GOT3 (cell line): ENCODE results near the gene KCTD5.
"Not testable (repeated sequence)": the region's sequence is repeated elsewhere in the genome, so short reads cannot be mapped to it uniquely, and the experiment has no call there.

ENCODE experiments used
- DNase-seq: peaks from one replicate; lab custom pipeline; 2025; ENCODE audit warnings: mixed read lengths; lab: John Stamatoyannopoulos, UW

The KCTD5 gene

DNA sequence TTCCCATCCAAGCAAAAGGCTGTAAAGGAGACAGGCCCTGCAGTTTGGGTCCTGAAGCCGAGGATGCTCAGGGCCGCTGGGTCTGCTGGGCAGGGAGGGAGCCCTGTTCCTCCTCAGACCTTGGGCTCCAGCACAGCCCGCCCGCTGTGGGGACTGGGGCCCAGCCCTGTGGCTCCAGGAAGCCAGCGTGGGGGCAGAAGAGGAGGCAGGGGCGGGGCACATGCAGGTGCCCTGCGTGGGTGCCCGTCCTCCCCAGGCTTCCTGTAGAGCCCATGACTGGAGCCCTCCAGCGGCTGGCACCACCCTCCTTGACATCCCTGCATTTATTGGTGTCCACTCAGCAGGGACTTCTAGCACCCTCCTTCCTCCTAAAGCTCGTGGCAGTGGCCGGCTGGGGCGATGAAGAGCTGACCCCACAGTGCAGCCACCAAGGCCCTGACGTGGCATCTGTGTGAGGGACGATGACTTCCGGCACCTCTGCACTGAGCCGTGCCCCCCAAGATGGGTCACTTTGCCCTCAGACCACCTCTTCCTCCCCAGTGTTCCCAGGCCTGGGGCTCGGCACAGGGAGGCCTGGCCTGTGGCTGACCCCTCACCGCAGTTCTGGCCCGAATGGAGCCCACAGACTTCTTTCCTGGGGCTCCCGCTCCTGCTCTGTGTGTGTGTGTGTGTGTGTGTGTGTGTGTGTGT lies 27.8 kb downstream of the KCTD5 start:
- no peak for DNase-seq

DNA sequence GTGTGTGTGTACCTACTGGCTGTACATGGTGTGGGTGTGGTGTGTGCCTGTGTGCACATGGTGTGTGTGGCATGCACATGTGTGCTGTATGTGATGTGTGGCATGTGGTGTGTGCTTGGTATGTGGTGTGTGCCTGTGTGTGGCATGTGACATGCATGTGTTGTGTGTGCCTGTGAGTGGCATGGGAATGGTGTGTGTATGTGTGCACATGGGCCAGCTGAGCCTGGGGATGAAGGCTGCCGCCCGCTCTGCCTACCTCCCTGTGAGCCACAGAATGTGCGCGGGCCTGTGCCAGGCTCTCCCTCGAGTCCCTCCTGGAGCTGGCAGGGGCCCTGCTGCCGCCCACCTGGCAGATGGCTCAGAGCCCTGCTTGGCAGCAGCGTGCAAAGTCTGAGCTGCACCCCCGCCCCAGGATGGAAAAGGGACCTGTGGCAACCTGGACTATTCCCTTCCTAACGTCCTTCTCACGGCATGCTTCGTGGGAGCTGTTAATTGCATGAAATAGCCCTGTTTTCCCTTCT lies 28.4 kb downstream of the KCTD5 start:
- DNase-seq, result no peak

DNA sequence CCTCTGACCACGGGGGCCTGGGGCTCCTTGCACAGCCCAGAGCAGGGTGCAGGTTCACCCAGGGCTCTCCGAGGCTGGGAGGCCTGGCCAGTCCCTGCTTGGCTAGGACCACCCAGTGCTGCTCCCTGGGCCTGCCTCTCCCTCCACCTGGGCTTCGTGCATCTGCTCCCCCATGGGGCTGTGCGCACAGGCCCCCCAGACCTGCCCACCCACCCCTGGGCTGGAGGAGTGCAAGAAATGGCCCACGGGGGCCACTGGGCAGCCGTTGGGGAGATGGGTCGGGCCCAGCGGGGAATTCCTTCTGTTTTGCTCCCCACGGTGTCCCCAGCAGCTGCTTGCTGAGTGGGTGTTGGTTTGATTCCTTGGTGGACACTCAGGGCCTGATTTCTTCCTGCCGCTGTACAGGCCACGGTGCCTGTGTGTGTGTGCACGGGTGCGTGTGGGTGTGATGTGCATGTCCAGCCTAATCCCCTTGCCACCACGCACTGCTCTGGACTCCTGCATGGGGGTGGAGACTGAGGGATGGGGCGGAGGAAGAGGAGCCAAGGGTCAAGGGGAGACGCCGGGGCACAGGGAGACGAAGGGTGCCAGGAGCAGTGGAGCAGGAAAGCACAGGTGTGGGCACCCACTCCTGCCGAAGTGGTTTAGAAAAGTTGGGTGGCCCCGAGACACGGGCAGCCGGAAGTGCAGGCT lies 29.2 kb downstream of the KCTD5 start:
- no peak for DNase-seq

GRCh38 chr16:2712063-2712441 lies 29.7 kb downstream of the KCTD5 start:
- no peak for DNase-seq

DNA sequence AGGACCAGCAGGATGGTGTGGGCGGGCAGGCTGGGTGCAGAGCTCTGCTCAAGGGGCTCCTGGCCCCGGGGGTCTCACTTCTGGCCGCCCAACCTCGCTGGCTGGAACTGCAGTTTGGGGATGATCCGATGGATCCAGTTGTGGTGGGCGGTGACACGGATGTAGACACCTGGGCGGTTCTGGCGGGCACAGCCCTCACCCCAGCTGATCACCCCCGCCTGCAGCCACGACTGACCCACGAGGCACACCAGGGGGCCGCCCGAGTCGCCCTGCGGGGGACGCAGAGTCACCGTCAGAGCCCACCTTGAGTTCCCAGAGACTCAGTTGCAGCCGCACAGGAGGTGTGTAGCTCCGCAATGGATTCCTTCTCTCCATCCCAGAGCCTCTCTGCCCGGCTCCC lies 30.2 kb downstream of the KCTD5 start:
- no peak for DNase-seq

DNA sequence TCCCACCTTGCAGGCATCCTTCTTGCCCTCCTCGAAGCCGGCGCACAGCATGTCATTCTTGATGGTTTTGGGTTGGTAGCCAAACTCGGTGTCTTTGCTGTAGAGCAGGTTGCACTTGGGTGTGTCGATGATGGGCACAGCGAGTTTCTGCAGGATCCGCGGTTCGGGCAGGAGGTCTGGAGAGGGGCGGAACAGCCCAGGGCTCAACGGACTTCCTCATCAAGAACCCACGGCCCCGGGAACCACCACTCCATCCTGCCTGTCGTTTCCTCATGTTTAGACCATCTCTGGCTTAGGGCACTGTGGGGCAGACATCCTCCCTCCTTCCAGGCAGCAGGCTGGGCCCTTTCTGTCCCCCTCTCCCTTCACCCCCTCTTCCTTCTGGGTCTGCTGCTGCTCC lies 31.2 kb downstream of the KCTD5 start:
- no peak for DNase-seq

- no peak for DNase-seq
Measured at GRCh38 chr16:2713985-2714774, 31.9 kb downstream of the KCTD5 start.

DNA sequence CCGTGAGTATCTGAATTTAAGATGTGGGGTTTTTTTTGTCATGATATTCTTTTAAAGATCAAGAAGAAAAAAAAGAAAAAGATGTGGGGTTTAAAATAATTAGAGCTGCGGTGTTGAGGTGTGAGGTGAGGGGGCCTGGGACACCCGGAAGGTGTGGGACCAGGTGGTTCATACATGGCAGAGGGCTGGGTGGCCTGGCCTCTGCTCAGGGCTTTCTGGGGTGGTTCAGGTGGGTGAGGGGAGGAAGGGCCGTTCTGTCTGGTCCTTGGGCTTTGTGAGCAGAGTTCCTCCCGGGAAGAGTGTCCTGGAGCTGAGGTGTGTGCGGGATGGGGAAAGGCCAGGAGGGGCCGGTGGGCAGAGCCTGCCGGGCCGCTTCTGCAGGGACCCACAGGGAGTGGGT lies 32.7 kb downstream of the KCTD5 start:
- DNase-seq, result no peak

DNA sequence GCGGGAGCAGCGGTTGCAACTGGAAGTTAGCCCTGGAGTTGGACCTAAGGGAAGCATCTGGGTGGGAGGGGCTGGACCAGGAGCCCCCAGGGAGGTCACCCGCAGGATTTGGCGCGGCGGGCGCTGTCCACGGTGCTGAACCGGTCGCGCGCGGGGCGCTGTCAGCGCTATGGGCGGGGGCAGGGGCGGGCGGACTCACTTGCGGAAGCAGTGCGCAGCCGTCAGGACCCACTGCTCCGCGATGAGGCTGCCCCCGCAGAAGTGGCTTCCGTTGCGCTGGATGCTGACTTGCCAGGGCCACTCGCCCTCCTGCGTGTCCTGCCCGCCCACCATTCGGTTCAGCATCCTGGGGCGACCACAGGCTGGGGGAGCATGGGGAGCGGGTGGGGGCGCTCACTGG lies 33.2 kb downstream of the KCTD5 start:
- DNase-seq, result peak; percentile 14

GRCh38 chr16:2715966-2716885 lies 33.9 kb downstream of the KCTD5 start:
- DNase-seq, result no peak

DNA sequence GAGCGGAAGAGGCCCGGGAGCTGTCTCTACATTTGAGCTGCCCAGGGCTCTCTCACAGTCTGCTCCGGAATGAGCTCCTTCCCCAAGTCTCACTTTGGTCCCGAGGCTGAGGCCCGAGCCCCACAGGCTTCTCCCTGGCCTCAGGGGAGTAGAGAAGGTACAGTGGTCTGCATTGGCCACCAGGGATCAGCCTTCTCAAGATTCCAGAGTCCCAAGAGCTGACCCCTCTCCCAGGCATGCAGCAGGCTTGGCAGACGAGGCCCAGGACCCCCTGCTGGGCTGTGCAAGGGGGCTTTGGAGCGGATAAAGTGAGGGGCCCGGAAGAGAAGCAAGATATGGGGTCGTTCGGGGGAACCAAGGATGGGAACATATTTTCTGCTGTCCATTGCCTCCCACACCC lies 34.6 kb downstream of the KCTD5 start:
- no peak for DNase-seq

DNA sequence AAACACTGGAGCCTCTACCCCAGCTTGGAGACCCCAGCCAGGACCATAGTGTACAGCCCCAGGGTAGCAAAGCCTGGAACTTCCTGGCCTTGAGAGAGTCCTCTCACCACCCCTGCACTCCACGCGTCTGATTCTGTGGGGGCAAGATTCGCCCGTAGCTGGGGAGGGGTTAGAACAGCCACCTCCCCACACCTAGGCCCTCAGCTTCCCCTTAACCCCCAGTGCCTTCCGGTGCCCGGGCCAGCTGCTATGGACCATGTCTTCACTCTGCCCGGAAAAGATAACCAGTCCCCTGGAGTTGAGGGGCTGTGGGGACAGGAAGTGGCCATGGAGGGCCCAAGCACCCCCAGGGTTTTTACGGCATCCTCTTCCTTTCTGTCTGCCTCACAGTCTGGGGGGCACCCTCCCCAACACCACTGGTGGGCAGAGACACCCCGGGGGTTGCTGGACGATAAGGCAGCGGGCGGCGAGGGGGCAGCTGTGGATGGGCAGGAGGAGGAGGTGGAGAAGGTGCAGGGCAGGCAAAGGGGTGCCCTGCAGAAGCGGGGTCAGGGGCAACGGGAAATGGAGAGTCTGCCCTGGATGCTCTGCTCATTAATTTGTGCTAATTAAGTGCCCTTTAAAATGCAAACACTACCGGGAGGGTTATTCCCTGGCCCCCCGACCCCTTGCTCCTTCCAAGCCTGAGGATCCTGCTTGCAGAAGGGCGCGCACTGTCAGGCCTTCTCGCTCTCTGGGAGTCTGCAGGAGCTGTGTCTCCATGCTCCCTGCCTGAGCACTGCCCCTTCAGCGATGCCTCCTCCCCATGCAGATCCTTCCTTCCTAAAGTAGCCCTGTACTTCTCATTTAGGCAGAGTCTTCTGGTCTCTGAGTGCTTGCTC lies 35.3 kb downstream of the KCTD5 start:
- no peak for DNase-seq

- DNase-seq, result no peak
Measured at GRCh38 chr16:2719328-2720063, 37.2 kb downstream of the KCTD5 start.

DNA sequence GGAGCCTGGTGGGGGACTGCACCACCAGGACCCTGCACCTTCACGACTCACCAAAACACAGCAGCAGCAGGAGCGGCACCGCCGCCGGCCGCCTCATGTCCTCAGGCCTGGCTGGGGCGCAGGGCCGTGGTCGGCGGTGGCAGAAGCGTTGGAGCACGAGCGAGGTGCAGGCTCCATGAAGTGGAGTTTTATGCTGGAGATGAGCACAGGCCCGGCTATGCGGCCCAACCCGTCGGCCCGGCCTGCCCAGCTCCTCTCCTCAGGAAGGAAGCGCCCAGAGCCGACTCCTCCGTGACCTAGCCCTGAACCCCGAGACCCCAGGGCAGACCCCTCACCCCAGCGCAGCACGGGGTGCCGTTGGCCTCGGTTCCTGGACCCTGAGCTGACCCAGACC lies 37.7 kb downstream of the KCTD5 start, which contains the start of gene PRSS27:
Gene PRSS27 (minus strand): TSS at position 161 of the 394 bp plus-strand sequence. CDS start 64 bp downstream, at position 97.
- no peak for DNase-seq

GRCh38 chr16:2720719-2721633 lies 38.7 kb downstream of the KCTD5 start:
- DNase-seq, result peak; percentile 78

GRCh38 chr16:2721634-2722173 lies 39.4 kb downstream of the KCTD5 start:
- not testable (repeated sequence) for DNase-seq

GRCh38 chr16:2724088-2724676 lies 41.9 kb downstream of the KCTD5 start:
- no peak for DNase-seq

- no peak for DNase-seq
Measured at GRCh38 chr16:2724816-2725348, 42.6 kb downstream of the KCTD5 start.
